HCT116 (cell line): Measurements from ENCODE around the gene ZNF546. TPM values are rescaled to one million over a fixed set of nuclear protein-coding genes. Genes with fewer than 3 reads are reported as not detected.

Experiments used
- ATAC-seq: fragments of 200-7000 bp; cut with Tn5 transposase; 2 replicates; pipeline ENCODE4 v1.9.1; 2020; ENCODE audit warnings: mild to moderate bottlenecking, moderate library complexity
- BruUV-seq: library from RNA; stranded (reverse); fragments of 400-500 nt; replicated peaks from 2 replicates; lab custom pipeline; 2021; lab: Mats Ljungman, UMichigan
- CTCF ChIA-PET: fragments of 300-600 bp; sonication (Branson Sonifier 250); formaldehyde crosslinking; loops from one replicate; lab custom pipeline; 2021; ENCODE audit warnings: antibody characterized with exemption; lab: Charles Lee
- POLR2A ChIA-PET: fragments of 300-600, 350-600 bp; sonication (Branson Sonifier 250); formaldehyde crosslinking; loops from one replicate; lab custom pipeline; 2021; ENCODE audit warnings: antibody characterized with exemption; lab: Charles Lee
- RAD21 ChIA-PET, 2 experiments: fragments of 300-600 bp; sonication (Branson Sonifier 250); formaldehyde crosslinking; loops; one replicate each; lab custom pipeline; 2023; ENCODE audit warnings: low total read pairs in 2 of 2; ENCODE audit not compliant: uncharacterized antibody in 2 of 2, unreplicated experiment in 2 of 2, low non-redundant PET in 1 of 2; lab: Charles Lee
- DNase-seq: peaks from one replicate; pipeline ENCODE4 v3.0.0-alpha.2; 2010; ENCODE audit warnings: low read depth, low spot score
- H2AFZ ChIP-seq: fragments of 200-600 bp; shearing (Covaris generic), sonication (generic); 2 replicates; pipeline ENCODE4 v1.6.1; 2017; ENCODE audit warnings: low read depth, mixed run types, mixed read lengths, antibody characterized with exemption, low read length; ENCODE audit not compliant: poor library complexity, severe bottlenecking
- H3K27ac ChIP-seq: 2 replicates; pipeline ENCODE4 v1.5.1; 2012; ENCODE audit warnings: low read depth, low read length
- H3K27me3 ChIP-seq: fragments of 200-600 bp; sonication (generic); 2 replicates; pipeline ENCODE4 v1.6.1; 2016; ENCODE audit warnings: mixed run types, low read length, mixed read lengths; ENCODE audit not compliant: insufficient read depth
- H3K36me3 ChIP-seq, 2 experiments: fragments of 200-500 bp in 1 of 2; fragments of 200-600 bp in 1 of 2; sonication (Bioruptor generic) in 1 of 2; sonication (generic) in 1 of 2; 2 replicates each; pipeline versions ENCODE4 v1.5.1 to v1.6.1; 2014 to 2016; ENCODE audit warnings: low read length in 2 of 2, inconsistent platforms in 1 of 2, mixed read lengths in 1 of 2, mixed run types in 1 of 2; ENCODE audit not compliant: insufficient read depth in 2 of 2, control insufficient read depth in 1 of 2
- H3K4me1 ChIP-seq, 2 experiments: fragments of 200-600 bp in 1 of 2; sonication (generic) in 1 of 2; 2 replicates each; pipeline versions ENCODE4 v1.5.1 to v1.6.1; 2012 to 2017; ENCODE audit warnings: low read length in 2 of 2, inconsistent platforms in 1 of 2, mild to moderate bottlenecking in 1 of 2, mixed read lengths in 1 of 2, mixed run types in 1 of 2, moderate library complexity in 1 of 2; ENCODE audit not compliant: insufficient read depth in 2 of 2, control insufficient read depth in 1 of 2
- H3K4me2 ChIP-seq: fragments of 200-600 bp; sonication (generic); 2 replicates; pipeline ENCODE4 v1.6.1; 2017; ENCODE audit warnings: mixed run types, low read length, mixed read lengths
- H3K4me3 ChIP-seq, 2 experiments: fragments of 200-600 bp in 1 of 2; sonication (generic) in 1 of 2; replicated peaks in 1 of 2; 2 replicates each; pipeline ENCODE4 v1.5.1; 2011 to 2016; ENCODE audit warnings: low read length in 2 of 2, control low read depth in 1 of 2, low read depth in 1 of 2, mild to moderate bottlenecking in 1 of 2, mixed read lengths in 1 of 2, mixed run types in 1 of 2
- H3K79me2 ChIP-seq: fragments of 200-600 bp; sonication (generic); 2 replicates; pipeline ENCODE4 v1.6.1; 2017; ENCODE audit warnings: mild to moderate bottlenecking, mixed run types, low read length, moderate library complexity, mixed read lengths; ENCODE audit not compliant: insufficient read depth
- H3K9ac ChIP-seq: fragments of 200-600 bp; sonication (generic); 2 replicates; pipeline ENCODE4 v1.6.1; 2016; ENCODE audit warnings: low read length, mixed read lengths
- H3K9me2 ChIP-seq: fragments of 200-600 bp; sonication (generic), shearing (Covaris generic); 2 replicates; pipeline ENCODE4 v1.6.1; 2017; ENCODE audit warnings: mixed run types, mild to moderate bottlenecking, moderate library complexity; ENCODE audit not compliant: insufficient read depth
- H3K9me3 ChIP-seq, 2 experiments: fragments of 200-500 bp in 1 of 2; fragments of 200-600 bp in 1 of 2; sonication (Bioruptor generic) in 1 of 2; sonication (generic) in 1 of 2; 2 replicates each; pipeline ENCODE4 v1.6.1; 2014 to 2017; ENCODE audit warnings: low read length in 2 of 2, mixed read lengths in 2 of 2, inconsistent platforms in 1 of 2, low read depth in 1 of 2, mild to moderate bottlenecking in 1 of 2, mixed run types in 1 of 2, moderate library complexity in 1 of 2; ENCODE audit not compliant: control insufficient read depth in 1 of 2, insufficient read depth in 1 of 2
- H4K20me1 ChIP-seq: fragments of 200-600 bp; sonication (generic), shearing (Covaris generic); 2 replicates; pipeline ENCODE4 v1.6.1; 2017; ENCODE audit warnings: mixed run types, mild to moderate bottlenecking, moderate library complexity; ENCODE audit not compliant: insufficient read depth
- ATF3 ChIP-seq: IDR thresholded peaks from 2 replicates; pipeline ENCODE4 v1.6.1; 2012
- CEBPB ChIP-seq: IDR thresholded peaks from 2 replicates; pipeline ENCODE4 v1.6.1; 2012; ENCODE audit warnings: low read depth
- POLR2A ChIP-seq: IDR thresholded peaks from 2 replicates; pipeline ENCODE4 v1.7.0; 2011; ENCODE audit warnings: borderline replicate concordance; ENCODE audit not compliant: insufficient read depth, insufficient read length; ENCODE audit errors: extremely low read depth
- RAD21 ChIP-seq: IDR thresholded peaks from 2 replicates; pipeline ENCODE4 v1.6.1; 2012; ENCODE audit warnings: low read depth, mild to moderate bottlenecking
- SRF ChIP-seq: IDR thresholded peaks from 2 replicates; pipeline ENCODE4 v1.6.1; 2012; ENCODE audit warnings: low read depth
- YY1 ChIP-seq: IDR thresholded peaks from 2 replicates; pipeline ENCODE4 v1.6.1; 2011; ENCODE audit warnings: low read length, low read depth, moderate library complexity, mild to moderate bottlenecking; ENCODE audit not compliant: insufficient replicate concordance; ENCODE audit errors: extremely low read depth
- intact Hi-C: fragments of 100-400 bp; cut with micrococcal nuclease; formaldehyde crosslinking; loops from 2 replicates; pipeline ENCODE4 v1.10.0; 2022
- total RNA-seq: library from RNA; stranded (reverse); gene quantifications from one replicate; pipeline ENCODE4 v1.2.1, GENCODE V29; 2021; ENCODE audit not compliant: unreplicated experiment

The ZNF546 gene
- total RNA-seq, 1 experiment from 2014 or later: 0.64 TPM

DNA sequence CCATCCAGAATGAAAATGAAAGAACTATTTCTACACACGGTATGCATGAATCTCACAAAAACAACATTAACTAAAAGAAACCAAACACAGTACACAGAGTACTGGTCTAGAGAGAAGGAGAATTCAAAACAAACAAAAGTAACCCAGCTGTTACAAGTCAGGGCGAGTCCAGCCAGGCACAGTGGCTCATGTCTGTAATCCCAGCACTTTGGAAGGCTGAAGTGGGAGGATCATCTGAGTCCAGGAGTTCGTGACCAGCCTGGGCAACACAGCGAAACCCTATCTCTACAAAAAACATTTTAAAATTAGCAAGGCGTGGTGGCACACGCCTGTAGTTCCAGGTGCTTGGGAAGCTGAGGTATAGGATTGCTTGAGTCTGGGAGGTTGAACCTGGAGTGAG lies 27.6 kb upstream of the ZNF546 start:
- H2AFZ ChIP-seq: no peak overlapping the region
- H3K36me3 ChIP-seq: peaks cover 16 to 19% of the 10 kb centered on the region in 2 experiments; a peak in 3 of 4 replicates
- peak overlapping the region; percentile 62 to 100; a peak in 3 of 4 replicates for H3K4me3 ChIP-seq
- peaks cover 6 to 18% of the 10 kb centered on the region in 2 experiments for H3K4me1 ChIP-seq
- ChIA-PET CTCF (interaction anchor here (0.9 kb wide), 1 partner anchor 176 kb away, joined by 3 read pairs; no protein-coding TSS in a partner anchor), RAD21 (no interaction called here), POLR2A (no interaction called here)
- peak overlapping the region; percentile 99 for H3K4me2 ChIP-seq
- no peaks in the 10 kb centered on the region for H3K27me3 ChIP-seq
- DNase-seq: no peak
- no peaks in the 10 kb centered on the region for H3K9me3 ChIP-seq
- H4K20me1 ChIP-seq: no peaks in the 10 kb centered on the region
- BruUV-seq: no TSS peak
- H3K9me2 ChIP-seq: no peaks in the 10 kb centered on the region
- peaks cover 49% of the 10 kb centered on the region for H3K79me2 ChIP-seq
- TF ChIP-seq RAD21: no peak
- TF ChIP-seq, all 23 proteins: peak for 0
- no peak for ATAC-seq
- intact Hi-C loops: no loop called here
- Histone ChIP-seq H3K27ac (peak overlapping the region; percentile 82), H3K9ac (peak overlapping the region; percentile 99)

- Histone ChIP-seq H3K27me3 (no peaks in the 10 kb centered on the region), H3K9ac (peak overlapping the region; percentile 99), H3K4me3 (peak overlapping the region; percentile 62 to 100), H4K20me1 (no peaks in the 10 kb centered on the region), H2AFZ (no peak overlapping the region), H3K4me2 (peak overlapping the region; percentile 99), H3K9me3 (no peaks in the 10 kb centered on the region), H3K9me2 (no peaks in the 10 kb centered on the region), H3K27ac (peak overlapping the region; percentile 82), H3K4me1 (peaks cover 6 to 18% of the 10 kb centered on the region in 2 experiments), H3K36me3 (peaks cover 22 to 25% of the 10 kb centered on the region in 2 experiments), H3K79me2 (peaks cover 55% of the 10 kb centered on the region)
- TF ChIP-seq POLR2A (no peak), ATF3 (no peak), CEBPB (no peak), YY1 (no peak), SRF (no peak)
- BruUV-seq: no TSS peak
- DNase-seq (no peak), ATAC-seq (no peak; the same call in 1 of the 2 replicates)
- ChIA-PET CTCF (interaction anchor here (0.9 to 1.7 kb wide), 9 partner anchors 8 to 248 kb away, joined by 3 to 10 read pairs (median 4); partner anchors contain the start of genes FBL and TTC9B), RAD21 (no interaction called here), POLR2A (interaction anchor here (0.6 to 1.5 kb wide), 4 partner anchors 26 to 534 kb away, joined by 3 to 7 read pairs (median 4); partner anchors contain the start of genes RPS16 and ZNF546)
- intact Hi-C loops: loop anchor here (2.0 kb wide), 1 partner anchor 177 kb away; no protein-coding TSS in a partner anchor
These were observed 27.0 kb upstream of the ZNF546 start for GRCh38 chr19:39969681-39970424.
